Brain microvascular endothelial cell (primary cell): ENCODE measurements around the gene PRIM2.
"Not testable (repeated sequence)": the region's sequence is repeated elsewhere in the genome, so short reads cannot be mapped to it uniquely, and the experiment has no call there.

Experiments used
- DNase-seq: peaks from one replicate; pipeline ENCODE4 v3.0.0-alpha.2; 2020
- H3K27ac ChIP-seq: fragments of 250-450 bp; sonication (Bioruptor Pico); 2 replicates; pipeline ENCODE4 v1.5.1; 2020; ENCODE audit warnings: mild to moderate bottlenecking, moderate library complexity
- H3K27me3 ChIP-seq: fragments of 250-450 bp; sonication (Bioruptor Pico); replicated peaks from 2 replicates; pipeline ENCODE4 v1.5.1; 2020; ENCODE audit warnings: mild to moderate bottlenecking
- H3K36me3 ChIP-seq: fragments of 250-450 bp; sonication (Bioruptor Pico); replicated peaks from 2 replicates; pipeline ENCODE4 v1.5.1; 2020; ENCODE audit warnings: mild to moderate bottlenecking
- H3K4me3 ChIP-seq: 2 replicates; pipeline ENCODE4 v1.5.1; 2011; ENCODE audit warnings: low read depth, mild to moderate bottlenecking, control low read depth, low read length, moderate library complexity
- CTCF ChIP-seq: IDR thresholded peaks from 2 replicates; pipeline ENCODE4 v1.5.1; 2011; ENCODE audit warnings: low read depth, mild to moderate bottlenecking, moderate library complexity, low read length, control low read depth, inconsistent platforms; ENCODE audit errors: missing control alignments
- in situ Hi-C: cut with HindIII; loops from 2 replicates; pipeline ENCODE4 v1.10.0; 2017; ENCODE audit warnings: low sequenced_read_pairs, low pct_ligation_motif_present

PRIM2 gene

GRCh38 chr6:57317060-57317943, at the start of gene PRIM2:
PRIM2 (plus strand) TSS chr6:57317630; CDS start chr6:57318446, 816 bp downstream.
- peak within 1 kb of the TSS; percentile 76 for H3K4me3 ChIP-seq
- peaks cover 8% of the 10 kb centered on the region for H3K36me3 ChIP-seq
- H3K27me3 ChIP-seq, result no peaks in the 10 kb centered on the region
- peak; percentile 80 for DNase-seq
- in situ Hi-C loops, result loop anchor here (25.0 kb wide), 1 partner anchor 130 kb away; no protein-coding TSS in a partner anchor
- TF ChIP-seq CTCF, result no peak
- peak within 1 kb of the TSS; percentile 35 for H3K27ac ChIP-seq

- in situ Hi-C loops, result no loop called here
- no peak overlapping the region for H3K4me3 ChIP-seq
- no peak for TF ChIP-seq CTCF
- no peaks in the 10 kb centered on the region for H3K36me3 ChIP-seq
- no peak for DNase-seq
- H3K27ac ChIP-seq, result peak overlapping the region; percentile 23
- no peaks in the 10 kb centered on the region for H3K27me3 ChIP-seq
Measured at GRCh38 chr6:57268294-57268640, 49.2 kb upstream of the PRIM2 start.

- in situ Hi-C loops, H3K36me3 ChIP-seq, H3K27ac ChIP-seq, DNase-seq, H3K4me3 ChIP-seq, H3K27me3 ChIP-seq: not testable (repeated sequence)
Measured at GRCh38 chr6:57274113-57274824, 43.2 kb upstream of the PRIM2 start.

GRCh38 chr6:57275384-57275783, 42.0 kb upstream of the PRIM2 start:
- H3K36me3 ChIP-seq, result no peaks in the 10 kb centered on the region
- H3K4me3 ChIP-seq, result no peak overlapping the region
- no peak for TF ChIP-seq CTCF
- H3K27ac ChIP-seq, result no peak overlapping the region
- DNase-seq, result no peak
- in situ Hi-C loops, result no loop called here
- H3K27me3 ChIP-seq, result no peaks in the 10 kb centered on the region

- no peak for DNase-seq
- Histone ChIP-seq H3K36me3 (no peaks in the 10 kb centered on the region), H3K27ac (no peak overlapping the region), H3K27me3 (no peaks in the 10 kb centered on the region), H3K4me3 (no peak overlapping the region)
- TF ChIP-seq CTCF, result no peak
- in situ Hi-C loops, result no loop called here
Measured at GRCh38 chr6:57276946-57277345, 40.5 kb upstream of the PRIM2 start.

GRCh38 chr6:57278570-57278969, 38.9 kb upstream of the PRIM2 start:
- DNase-seq, result no peak
- in situ Hi-C loops, result no loop called here
- H3K4me3 ChIP-seq, result no peak overlapping the region
- no peak overlapping the region for H3K27ac ChIP-seq
- H3K27me3 ChIP-seq, result no peaks in the 10 kb centered on the region
- no peaks in the 10 kb centered on the region for H3K36me3 ChIP-seq
- TF ChIP-seq CTCF, result no peak
